WTC11 (cell line): ENCODE data around the gene MDK.

Experiments
- TEAD4 ChIP-seq: sonication (generic); formaldehyde crosslinking; IDR thresholded peaks from 2 replicates; pipeline ENCODE4 v1.8.0; 2022; ENCODE audit warnings: mild to moderate bottlenecking, missing genetic modification reagents
- TF ChIP-seq, protein P1 (sequence below): sonication (generic); formaldehyde crosslinking; IDR thresholded peaks from 2 replicates; pipeline ENCODE4 v1.8.1; 2023; ENCODE audit warnings: mild to moderate bottlenecking, missing genetic modification reagents, borderline replicate concordance
- TF ChIP-seq, protein P2 (sequence below): fragments of 200-600 bp; IDR thresholded peaks from 2 replicates; pipeline ENCODE4 v1.8.0; 2022; ENCODE audit warnings: antibody characterized with exemption
- TF ChIP-seq, protein P3 (sequence below): sonication (generic); formaldehyde crosslinking; IDR thresholded peaks from 2 replicates; pipeline ENCODE4 v1.8.0; 2022; ENCODE audit warnings: mild to moderate bottlenecking, missing genetic modification reagents

DNA sequence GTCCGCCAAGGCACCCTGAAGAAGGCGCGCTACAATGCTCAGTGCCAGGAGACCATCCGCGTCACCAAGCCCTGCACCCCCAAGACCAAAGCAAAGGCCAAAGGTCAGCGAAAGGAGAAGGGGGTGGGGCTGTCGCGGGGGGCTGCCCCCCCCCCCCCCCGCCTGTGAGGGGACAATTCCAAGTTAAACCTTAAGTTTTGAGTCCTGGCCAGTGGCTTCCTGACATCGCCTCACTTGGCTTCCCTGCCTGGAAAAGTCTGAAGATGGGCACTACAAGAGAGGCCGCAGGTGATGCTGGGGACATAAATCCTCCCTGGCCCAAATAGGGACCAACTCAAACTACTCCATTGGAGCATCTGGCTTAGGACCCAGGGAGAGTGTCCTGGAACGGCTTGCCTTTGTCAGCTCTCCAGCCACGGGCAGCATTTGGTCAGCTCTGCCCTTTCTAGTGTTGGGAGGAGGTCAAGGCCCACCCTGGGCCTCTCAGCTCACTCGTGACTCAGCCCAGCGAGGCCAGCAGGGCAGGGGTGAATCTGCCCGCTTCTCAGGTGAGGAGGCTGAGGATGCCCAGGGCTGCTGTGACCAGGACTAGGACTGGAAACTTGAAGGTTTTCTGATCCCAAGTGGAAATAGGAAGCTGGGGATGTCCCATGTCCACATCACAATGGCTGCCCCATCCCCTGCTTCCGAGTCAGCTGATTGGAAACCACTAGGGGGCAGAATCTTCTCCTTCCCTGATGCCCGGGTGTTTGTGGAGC is 1.4 kb downstream of the MDK start:
- TF ChIP-seq, protein P1, sequence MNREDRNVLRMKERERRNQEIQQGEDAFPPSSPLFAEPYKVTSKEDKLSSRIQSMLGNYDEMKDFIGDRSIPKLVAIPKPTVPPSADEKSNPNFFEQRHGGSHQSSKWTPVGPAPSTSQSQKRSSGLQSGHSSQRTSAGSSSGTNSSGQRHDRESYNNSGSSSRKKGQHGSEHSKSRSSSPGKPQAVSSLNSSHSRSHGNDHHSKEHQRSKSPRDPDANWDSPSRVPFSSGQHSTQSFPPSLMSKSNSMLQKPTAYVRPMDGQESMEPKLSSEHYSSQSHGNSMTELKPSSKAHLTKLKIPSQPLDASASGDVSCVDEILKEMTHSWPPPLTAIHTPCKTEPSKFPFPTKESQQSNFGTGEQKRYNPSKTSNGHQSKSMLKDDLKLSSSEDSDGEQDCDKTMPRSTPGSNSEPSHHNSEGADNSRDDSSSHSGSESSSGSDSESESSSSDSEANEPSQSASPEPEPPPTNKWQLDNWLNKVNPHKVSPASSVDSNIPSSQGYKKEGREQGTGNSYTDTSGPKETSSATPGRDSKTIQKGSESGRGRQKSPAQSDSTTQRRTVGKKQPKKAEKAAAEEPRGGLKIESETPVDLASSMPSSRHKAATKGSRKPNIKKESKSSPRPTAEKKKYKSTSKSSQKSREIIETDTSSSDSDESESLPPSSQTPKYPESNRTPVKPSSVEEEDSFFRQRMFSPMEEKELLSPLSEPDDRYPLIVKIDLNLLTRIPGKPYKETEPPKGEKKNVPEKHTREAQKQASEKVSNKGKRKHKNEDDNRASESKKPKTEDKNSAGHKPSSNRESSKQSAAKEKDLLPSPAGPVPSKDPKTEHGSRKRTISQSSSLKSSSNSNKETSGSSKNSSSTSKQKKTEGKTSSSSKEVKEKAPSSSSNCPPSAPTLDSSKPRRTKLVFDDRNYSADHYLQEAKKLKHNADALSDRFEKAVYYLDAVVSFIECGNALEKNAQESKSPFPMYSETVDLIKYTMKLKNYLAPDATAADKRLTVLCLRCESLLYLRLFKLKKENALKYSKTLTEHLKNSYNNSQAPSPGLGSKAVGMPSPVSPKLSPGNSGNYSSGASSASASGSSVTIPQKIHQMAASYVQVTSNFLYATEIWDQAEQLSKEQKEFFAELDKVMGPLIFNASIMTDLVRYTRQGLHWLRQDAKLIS (CRISPR knock-in tag) = no peak
- TF ChIP-seq, protein P2, sequence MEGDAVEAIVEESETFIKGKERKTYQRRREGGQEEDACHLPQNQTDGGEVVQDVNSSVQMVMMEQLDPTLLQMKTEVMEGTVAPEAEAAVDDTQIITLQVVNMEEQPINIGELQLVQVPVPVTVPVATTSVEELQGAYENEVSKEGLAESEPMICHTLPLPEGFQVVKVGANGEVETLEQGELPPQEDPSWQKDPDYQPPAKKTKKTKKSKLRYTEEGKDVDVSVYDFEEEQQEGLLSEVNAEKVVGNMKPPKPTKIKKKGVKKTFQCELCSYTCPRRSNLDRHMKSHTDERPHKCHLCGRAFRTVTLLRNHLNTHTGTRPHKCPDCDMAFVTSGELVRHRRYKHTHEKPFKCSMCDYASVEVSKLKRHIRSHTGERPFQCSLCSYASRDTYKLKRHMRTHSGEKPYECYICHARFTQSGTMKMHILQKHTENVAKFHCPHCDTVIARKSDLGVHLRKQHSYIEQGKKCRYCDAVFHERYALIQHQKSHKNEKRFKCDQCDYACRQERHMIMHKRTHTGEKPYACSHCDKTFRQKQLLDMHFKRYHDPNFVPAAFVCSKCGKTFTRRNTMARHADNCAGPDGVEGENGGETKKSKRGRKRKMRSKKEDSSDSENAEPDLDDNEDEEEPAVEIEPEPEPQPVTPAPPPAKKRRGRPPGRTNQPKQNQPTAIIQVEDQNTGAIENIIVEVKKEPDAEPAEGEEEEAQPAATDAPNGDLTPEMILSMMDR = 0 out of 2 replicates have a peak, but pooled peaks have one; percentile 63
- no peak for TF ChIP-seq TEAD4 (CRISPR knock-in tag)
- TF ChIP-seq, protein P3, sequence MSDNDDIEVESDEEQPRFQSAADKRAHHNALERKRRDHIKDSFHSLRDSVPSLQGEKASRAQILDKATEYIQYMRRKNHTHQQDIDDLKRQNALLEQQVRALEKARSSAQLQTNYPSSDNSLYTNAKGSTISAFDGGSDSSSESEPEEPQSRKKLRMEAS (CRISPR knock-in tag) = no peak
